Measurements from ENCODE around the gene MXRA8.

DNA sequence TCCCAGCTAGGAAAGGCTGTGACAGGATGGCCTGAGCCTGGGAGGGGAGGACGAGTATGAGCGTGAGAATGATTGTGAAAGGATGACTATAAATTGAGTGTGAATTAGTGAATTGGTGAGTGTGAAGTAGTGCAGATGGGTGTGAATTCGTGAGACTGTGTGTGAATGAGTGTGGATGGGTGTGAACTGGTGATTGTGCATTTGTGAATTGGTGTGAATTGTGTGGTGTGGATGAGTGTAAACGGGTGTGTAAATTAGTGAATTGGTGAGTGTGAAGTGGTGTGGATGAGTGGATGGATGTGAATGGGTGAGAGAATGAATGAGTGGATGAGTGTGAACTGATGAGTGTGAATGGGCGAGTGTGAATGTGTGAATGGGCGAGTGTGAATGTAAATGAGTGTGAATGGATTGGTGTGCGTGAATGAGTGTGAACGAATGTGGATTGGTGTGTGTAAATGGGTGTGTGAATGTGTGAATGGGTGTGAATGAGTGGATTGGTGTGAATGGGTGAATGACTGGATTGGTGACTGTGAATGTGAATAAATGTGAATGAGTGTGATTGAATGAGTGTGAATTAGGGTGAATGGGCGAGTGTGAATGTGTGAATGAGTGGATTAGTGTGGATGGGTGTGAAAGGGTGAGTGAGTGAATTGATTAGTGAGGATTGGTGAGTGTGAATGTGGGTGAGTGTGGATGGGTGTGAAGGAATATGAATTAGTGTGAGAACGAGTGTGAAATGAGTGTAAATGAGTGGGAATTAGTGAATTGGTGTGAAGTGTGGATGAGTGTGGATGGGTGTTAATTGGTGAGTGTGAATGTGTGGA, 7.7 kb upstream of the MXRA8 start:
- TF ChIP-seq BHLHE40 (IDR thresholded peaks at IDR 0.05; ENCODE audit: borderline replicate concordance) (no peak), L3MBTL2 (conservative IDR thresholded peaks at IDR 0.05) (no peak), FOXK2 (IDR thresholded peaks at IDR 0.05) (no peak), SP1 (IDR thresholded peaks at IDR 0.05) (no peak), LEF1 (IDR thresholded peaks at IDR 0.05; ENCODE audit: borderline replicate concordance) (no peak), ARNT (IDR thresholded peaks at IDR 0.05) (no peak)

All from HEK293T (cell line).